ENCODE results near the gene ZER1.
"Not testable (repeated sequence)": the region's sequence is repeated elsewhere in the genome, so short reads cannot be mapped to it uniquely, and the experiment has no call there.

The ZER1 gene

GRCh38 chr9:128716581-128717254 is 55.0 kb downstream of the ZER1 start:
- DNase-seq (ENCODE audit: low spot score), result no peak

GRCh38 chr9:128715436-128715750 is 56.3 kb downstream of the ZER1 start:
- no peak for DNase-seq (ENCODE audit: low spot score)

GRCh38 chr9:128714586-128715435 is 56.9 kb downstream of the ZER1 start:
- no peak for DNase-seq (ENCODE audit: low spot score)

- no peak for DNase-seq (ENCODE audit: low spot score)
These were observed 57.7 kb downstream of the ZER1 start for GRCh38 chr9:128713941-128714573.

GRCh38 chr9:128713411-128713780 is 58.3 kb downstream of the ZER1 start:
- no peak for DNase-seq (ENCODE audit: low spot score)

GRCh38 chr9:128712451-128713410 is 59.0 kb downstream of the ZER1 start:
- DNase-seq (ENCODE audit: low spot score), result no peak

GRCh38 chr9:128707446-128707845 is 64.3 kb downstream of the ZER1 start:
- no peak for DNase-seq (ENCODE audit: low spot score)

- no peak for DNase-seq (ENCODE audit: low spot score)
These were observed 64.9 kb downstream of the ZER1 start for GRCh38 chr9:128706671-128707381.

GRCh38 chr9:128706045-128706444 is 65.7 kb downstream of the ZER1 start:
- no peak for DNase-seq (ENCODE audit: low spot score)

- no peak for DNase-seq (ENCODE audit: low spot score)
These were observed 66.4 kb downstream of the ZER1 start for GRCh38 chr9:128705051-128705965.

- no peak for DNase-seq (ENCODE audit: low spot score)
These were observed 67.4 kb downstream of the ZER1 start for GRCh38 chr9:128704356-128704670.

- DNase-seq (ENCODE audit: low spot score), result no peak
These were observed 67.9 kb downstream of the ZER1 start for GRCh38 chr9:128703616-128704355.

- no peak for DNase-seq (ENCODE audit: low spot score)
These were observed 68.6 kb downstream of the ZER1 start for GRCh38 chr9:128702949-128703615.

GRCh38 chr9:128702445-128702948 is 69.2 kb downstream of the ZER1 start, which contains the start of gene PKN3:
TSS of gene PKN3 (plus strand) at chr9:128702503. CDS start at chr9:128702916, 413 bp downstream.
- peak; percentile 87 for DNase-seq (ENCODE audit: low spot score)

- DNase-seq (ENCODE audit: low spot score), result no peak
These were observed 70.4 kb downstream of the ZER1 start for GRCh38 chr9:128701227-128701854.

- DNase-seq (ENCODE audit: low spot score), result not testable (repeated sequence)
These were observed 72.5 kb downstream of the ZER1 start for GRCh38 chr9:128699096-128699795.

Data from SK-N-DZ (cell line).